ENCODE data around the gene PHKB.

Gene PHKB

GRCh38 chr16:47734081-47734857 is 273.1 kb downstream of the PHKB start:
- no peak for DNase-seq

GRCh38 chr16:47734987-47735594 is 274.0 kb downstream of the PHKB start:
- DNase-seq, result no peak

GRCh38 chr16:47750371-47750770 is 289.2 kb downstream of the PHKB start:
- no peak for DNase-seq
